Neural progenitor cell (in vitro differentiated cells): ENCODE results near the gene FFAR1.

ENCODE experiments used
- EZH2phosphoT487 ChIP-seq: fragments of 200-600 bp; sonication (generic); IDR thresholded peaks from 2 replicates; pipeline ENCODE4 v1.6.1; 2017; ENCODE audit warnings: antibody characterized with exemption
- TF ChIP-seq, protein P1 (sequence below): fragments of 200-600 bp; sonication (generic); IDR thresholded peaks from 2 replicates; pipeline ENCODE4 v1.5.1; 2017; ENCODE audit warnings: antibody characterized with exemption, mild to moderate bottlenecking

DNA sequence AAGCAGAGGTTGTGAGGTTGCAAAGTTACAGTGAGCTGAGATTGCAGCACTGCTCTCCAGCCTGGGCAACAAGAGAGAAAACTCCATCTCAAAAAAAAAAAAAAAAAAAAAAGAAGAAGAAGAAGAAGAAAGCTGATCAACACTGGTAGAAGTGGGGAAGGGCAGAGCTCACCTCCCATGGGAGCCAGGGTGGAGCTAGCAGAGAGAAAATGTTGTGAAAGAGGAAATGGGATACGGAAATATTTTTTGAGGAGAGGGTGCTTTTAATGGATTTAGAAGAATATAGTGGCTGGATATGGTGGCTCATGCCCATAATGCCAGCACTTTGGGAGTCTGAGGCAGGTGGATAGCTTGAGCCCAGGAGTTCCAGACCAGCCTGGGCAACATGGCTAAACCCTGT, 30.0 kb downstream of the FFAR1 start:
- TF ChIP-seq, protein P1, sequence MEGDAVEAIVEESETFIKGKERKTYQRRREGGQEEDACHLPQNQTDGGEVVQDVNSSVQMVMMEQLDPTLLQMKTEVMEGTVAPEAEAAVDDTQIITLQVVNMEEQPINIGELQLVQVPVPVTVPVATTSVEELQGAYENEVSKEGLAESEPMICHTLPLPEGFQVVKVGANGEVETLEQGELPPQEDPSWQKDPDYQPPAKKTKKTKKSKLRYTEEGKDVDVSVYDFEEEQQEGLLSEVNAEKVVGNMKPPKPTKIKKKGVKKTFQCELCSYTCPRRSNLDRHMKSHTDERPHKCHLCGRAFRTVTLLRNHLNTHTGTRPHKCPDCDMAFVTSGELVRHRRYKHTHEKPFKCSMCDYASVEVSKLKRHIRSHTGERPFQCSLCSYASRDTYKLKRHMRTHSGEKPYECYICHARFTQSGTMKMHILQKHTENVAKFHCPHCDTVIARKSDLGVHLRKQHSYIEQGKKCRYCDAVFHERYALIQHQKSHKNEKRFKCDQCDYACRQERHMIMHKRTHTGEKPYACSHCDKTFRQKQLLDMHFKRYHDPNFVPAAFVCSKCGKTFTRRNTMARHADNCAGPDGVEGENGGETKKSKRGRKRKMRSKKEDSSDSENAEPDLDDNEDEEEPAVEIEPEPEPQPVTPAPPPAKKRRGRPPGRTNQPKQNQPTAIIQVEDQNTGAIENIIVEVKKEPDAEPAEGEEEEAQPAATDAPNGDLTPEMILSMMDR, result no peak
- TF ChIP-seq EZH2phosphoT487, result no peak
